Testis (tissue), 2 donors: ENCODE results near the gene EFHD1.

Experiments
- CTCF ChIP-seq, 3 experiments: fragments of 450-650 bp in 2 of 3; fragments of 200-600 bp in 1 of 3; sonication (generic) in 1 of 3; IDR thresholded peaks; one replicate each; pipeline ENCODE4 v1.5.1; 2016 to 2019; ENCODE audit warnings: antibody characterized with exemption in 3 of 3, mild to moderate bottlenecking in 2 of 3, moderate library complexity in 1 of 3
- POLR2A ChIP-seq: fragments of 450-650 bp; IDR thresholded peaks from one replicate; pipeline ENCODE4 v1.6.1; 2017; ENCODE audit warnings: antibody characterized with exemption, mild to moderate bottlenecking, moderate library complexity

- no peak for TF ChIP-seq CTCF (IDR thresholded peaks at IDR 0.05)
- no peak for TF ChIP-seq POLR2A
Observed at GRCh38 chr2:232632229-232632903, 1.0 kb upstream of the EFHD1 start.
